ELF-1 (cell line): Measurements from ENCODE around the gene GSX2.
A peak's percentile ranks its signal among the peaks of the same experiment; 100 is the strongest.
"Not testable (repeated sequence)": the region's sequence is repeated elsewhere in the genome, so short reads cannot be mapped to it uniquely, and the experiment has no call there.

ENCODE experiments used
- DNase-seq: peaks from one replicate; pipeline ENCODE4 v3.0.0-alpha.2; 2016; ENCODE audit warnings: low read depth, low spot score

GSX2 gene

DNA sequence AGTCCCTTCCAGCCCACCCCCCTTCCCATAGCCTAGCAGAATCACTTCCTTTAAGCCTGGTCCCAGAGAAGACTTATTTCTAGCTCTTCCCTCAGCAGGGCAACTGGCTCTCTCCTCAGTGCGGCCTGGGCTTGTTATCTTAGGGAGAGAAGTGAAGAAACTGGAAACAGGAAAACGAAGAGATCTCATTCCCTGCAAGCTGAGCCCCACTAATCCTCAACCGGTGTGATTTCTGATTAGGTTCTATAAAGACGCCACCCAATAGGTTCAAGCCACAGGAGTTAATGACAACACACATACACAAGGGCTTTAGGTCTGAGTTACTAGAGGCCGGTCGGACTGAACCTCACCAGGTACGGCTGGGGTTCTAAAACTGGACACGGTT, 3.2 kb downstream of the GSX2 start:
- DNase-seq: peak; percentile 62

DNA sequence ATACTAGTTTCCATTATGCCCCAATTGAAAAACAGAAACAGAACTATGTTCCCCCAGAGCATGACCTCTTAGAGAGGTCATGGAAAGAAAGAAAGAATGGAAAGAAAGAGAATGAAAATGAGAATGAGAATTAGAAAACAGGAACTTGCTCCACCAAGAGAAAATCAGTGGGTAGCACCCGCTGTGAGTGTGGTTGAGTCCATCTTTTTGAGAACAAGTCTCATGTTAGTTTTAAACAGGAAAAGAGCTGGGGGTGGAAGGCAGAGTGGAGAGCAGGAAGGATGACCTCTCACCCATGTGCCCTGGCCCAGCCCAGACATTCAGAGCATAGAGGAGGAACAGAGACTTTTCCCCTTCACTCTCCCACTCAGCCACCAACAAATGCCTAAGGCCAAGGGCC, 4.9 kb downstream of the GSX2 start:
- DNase-seq: no peak

DNA sequence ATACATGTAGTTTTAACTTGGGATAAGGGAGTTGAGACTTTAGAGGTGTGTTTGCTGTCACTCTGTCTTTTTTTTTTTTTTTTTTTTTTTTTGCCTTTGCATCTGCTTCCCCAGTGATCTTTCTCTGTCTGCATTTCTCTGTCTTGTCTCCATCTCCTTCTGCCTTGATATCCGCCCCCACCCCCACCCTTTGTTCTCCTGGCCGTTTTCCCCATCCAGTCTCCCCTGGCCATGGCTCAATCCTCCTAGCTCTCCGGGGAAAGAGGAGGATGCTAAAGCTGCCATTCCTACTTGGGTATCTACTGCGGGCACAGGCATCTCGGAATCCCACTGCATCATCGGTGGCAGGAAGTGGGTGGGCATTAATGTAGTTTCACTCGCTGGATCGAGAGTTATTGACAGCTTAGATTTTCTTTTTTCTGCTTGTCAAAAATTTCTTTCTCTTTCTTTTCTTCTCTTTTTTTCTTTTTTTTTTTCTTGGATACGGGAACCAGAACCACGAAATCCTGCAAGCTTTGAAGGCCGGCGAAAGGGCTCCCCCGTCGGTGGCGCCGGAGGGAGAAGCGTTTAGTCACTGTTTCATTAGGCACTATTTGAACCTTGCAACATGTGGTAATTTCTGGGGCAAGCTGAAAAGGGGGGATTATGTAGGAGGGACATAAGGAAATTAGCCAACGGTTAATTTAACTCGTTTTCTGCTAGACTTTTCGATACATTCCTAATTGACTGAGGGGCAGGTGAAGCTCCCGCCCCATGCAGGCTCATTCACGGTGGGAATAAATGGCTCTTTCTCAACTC, 8.2 kb downstream of the GSX2 start:
- DNase-seq: no peak

- DNase-seq: peak; percentile 48
Observed at GRCh38 chr4:54109241-54110018, 9.5 kb downstream of the GSX2 start.

- DNase-seq: no peak
Observed at GRCh38 chr4:54110019-54110416, 10.1 kb downstream of the GSX2 start.

GRCh38 chr4:54113206-54113605, 13.2 kb downstream of the GSX2 start:
- not testable (repeated sequence) for DNase-seq

GRCh38 chr4:54116246-54116645, 16.3 kb downstream of the GSX2 start:
- DNase-seq: not testable (repeated sequence)

- DNase-seq: no peak
Observed at GRCh38 chr4:54118850-54119589, 19.1 kb downstream of the GSX2 start.

DNA sequence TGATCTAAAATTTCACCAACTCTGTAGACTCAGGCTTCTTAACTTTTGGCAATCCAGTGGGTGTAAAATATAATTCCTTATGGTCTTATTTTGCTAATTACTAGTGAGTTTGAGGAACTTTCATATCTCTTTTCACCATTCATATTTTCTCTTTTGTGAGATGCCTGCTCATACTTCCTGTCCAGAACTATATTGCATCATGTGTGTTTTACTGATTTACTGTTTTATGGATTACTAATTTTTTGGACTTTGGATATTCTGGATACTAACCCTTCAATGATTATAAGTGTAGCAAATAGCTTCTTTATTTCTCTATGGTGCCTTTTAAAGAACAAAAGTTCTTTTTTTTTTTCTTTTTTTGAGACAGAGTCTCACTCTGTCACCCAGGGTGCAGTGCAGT, 20.6 kb downstream of the GSX2 start:
- no peak for DNase-seq

GRCh38 chr4:54127660-54128059, 27.7 kb downstream of the GSX2 start:
- DNase-seq: no peak

GRCh38 chr4:54128694-54129093, 28.7 kb downstream of the GSX2 start:
- DNase-seq: not testable (repeated sequence)

DNA sequence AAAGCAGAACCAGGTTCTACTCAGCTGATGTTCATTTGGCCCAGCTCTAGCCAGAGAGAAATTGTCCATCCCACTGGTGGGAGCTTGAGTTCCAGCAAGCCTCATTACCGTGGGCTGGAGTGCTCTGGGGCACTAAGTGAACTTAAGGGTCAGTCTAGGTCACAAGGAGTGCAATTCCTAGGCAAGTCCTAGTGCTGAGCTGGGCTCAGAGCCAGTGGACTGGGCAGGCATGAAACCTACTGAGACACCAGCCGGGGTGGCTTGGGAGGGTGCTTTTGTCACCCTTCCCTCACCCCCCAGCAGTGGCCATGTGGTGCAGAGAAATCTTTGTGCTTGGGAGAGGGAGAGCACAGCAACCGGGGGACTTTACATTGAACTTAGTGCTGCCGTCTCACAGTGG, 39.4 kb downstream of the GSX2 start:
- no peak for DNase-seq

GRCh38 chr4:54140287-54140686, 40.3 kb downstream of the GSX2 start:
- DNase-seq: no peak

DNA sequence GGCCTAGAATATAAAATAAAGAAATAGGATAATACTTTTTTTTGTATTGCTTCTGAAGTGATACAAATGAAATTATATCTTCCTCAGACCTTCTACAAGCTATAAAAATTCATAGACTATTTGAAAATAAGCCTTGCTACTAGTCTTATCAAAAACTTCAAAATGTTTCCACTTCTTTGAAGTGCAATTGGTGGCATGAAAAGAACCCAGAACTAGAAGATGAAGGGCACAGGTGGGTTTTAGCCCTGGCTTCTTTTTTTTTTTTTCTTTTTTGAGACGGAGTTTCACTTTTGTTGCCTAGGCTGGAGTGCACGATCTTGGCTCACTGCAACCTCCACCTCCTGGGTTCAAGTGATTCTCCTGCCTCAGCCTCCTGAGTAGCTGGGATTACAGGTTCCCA, 44.2 kb downstream of the GSX2 start:
- no peak for DNase-seq

DNA sequence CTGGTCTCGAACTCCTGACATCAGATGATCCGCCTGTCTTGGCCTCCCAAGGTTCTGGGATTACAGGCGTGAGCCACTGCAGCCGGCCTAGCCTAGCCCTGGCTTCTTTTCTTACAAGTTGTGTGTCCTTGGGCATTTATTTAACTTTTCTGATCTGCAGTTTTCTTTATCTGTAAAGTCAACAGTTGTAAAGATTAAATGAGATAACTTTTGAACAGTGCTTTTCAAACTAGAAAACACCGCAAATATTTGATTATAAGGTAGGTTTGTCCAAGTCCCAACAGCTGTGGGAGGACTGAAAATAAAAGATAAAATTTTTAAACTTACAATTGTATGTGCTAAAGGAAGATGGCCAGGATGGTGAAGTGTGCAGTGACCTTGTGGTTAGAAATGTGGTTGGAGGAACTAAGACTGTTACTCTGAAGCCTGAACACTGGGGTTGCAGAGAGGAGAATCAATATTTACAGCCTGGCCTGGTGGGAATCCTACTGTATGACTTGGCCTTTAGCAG, 44.8 kb downstream of the GSX2 start:
- no peak for DNase-seq

DNA sequence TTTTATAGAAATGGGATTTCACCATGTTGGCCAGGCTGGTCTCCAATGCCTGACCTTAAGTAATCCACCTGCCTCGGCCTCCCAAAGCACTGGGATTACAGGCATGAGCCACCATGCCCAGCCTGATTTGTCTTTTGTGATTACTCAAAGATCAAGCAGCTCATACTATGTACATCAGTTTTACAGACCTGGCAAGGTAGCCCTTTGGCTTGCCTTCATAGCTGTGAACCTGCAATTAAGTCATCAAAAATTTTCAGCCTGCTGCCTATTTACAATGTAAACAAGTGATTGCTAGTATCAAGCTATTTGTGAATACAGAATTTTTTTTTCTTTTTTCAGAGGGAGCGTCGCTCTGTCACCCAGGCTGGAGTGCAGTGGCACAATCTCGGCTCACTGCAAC, 46.2 kb downstream of the GSX2 start:
- no peak for DNase-seq

- DNase-seq: no peak
Observed at GRCh38 chr4:54149323-54149722, 49.4 kb downstream of the GSX2 start.
